Measurements from ENCODE around the gene PTMA.

Gene PTMA

GRCh38 chr2:231677632-231678104 lies 30.7 kb upstream of the PTMA start:
- peak; percentile 78 for DNase-seq

DNA sequence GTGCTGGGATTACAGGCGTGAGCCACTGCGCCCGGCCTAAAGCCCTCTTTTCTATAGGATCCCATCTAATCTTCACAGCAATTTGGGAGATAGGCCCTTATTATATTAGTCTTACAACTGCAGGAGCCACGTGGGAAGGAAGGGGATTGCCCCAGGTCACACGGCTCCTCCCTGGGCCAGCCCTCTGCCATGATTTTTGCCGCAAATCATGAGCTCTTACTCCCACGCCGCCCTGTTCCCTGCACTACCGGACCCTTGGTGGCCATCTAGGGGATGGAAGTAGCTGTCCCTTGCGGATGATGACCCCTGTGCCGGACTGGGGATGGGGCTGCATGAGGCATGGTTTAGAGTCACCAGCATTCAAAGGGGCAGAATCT lies 28.4 kb upstream of the PTMA start:
- DNase-seq, result no peak

- no peak for DNase-seq
These were observed 27.9 kb upstream of the PTMA start for GRCh38 chr2:231680285-231680991.

GRCh38 chr2:231680992-231681852 lies 27.1 kb upstream of the PTMA start:
- DNase-seq, result no peak

DNA sequence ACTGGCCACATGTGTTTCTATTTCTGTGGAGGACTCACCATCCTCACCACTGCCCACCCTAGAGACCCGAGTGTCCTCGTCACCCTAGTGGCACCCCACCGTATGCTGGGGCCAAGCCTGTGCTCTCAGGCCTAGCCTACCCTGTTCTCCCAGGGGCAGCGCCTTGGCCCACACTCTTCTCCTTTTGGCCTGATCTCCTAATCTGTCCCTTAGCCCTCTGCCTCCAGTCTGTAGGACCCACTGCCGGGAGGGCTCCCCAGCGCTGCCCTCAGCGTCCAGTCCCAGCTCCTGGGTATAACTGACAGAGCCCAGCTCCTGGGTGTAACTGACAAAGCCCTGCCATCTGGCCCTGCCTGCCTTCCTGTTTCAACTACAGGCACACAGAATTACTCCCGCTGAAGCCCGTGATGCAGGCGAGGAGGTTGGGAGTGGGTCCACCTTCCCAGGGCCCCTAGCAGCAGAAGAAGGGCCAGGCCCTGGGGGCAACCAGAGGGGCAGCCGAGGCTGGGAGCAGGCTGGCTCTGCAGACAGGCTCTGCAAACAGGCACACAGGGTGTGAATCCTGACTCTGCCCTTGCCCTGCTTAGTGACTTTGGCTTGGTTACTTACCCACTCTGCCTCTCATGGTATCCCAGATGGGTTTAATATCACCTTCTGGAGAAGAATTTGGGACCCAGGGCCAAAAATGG lies 25.6 kb upstream of the PTMA start:
- DNase-seq, result no peak

GRCh38 chr2:231683292-231684235 lies 24.8 kb upstream of the PTMA start:
- DNase-seq, result no peak

DNA sequence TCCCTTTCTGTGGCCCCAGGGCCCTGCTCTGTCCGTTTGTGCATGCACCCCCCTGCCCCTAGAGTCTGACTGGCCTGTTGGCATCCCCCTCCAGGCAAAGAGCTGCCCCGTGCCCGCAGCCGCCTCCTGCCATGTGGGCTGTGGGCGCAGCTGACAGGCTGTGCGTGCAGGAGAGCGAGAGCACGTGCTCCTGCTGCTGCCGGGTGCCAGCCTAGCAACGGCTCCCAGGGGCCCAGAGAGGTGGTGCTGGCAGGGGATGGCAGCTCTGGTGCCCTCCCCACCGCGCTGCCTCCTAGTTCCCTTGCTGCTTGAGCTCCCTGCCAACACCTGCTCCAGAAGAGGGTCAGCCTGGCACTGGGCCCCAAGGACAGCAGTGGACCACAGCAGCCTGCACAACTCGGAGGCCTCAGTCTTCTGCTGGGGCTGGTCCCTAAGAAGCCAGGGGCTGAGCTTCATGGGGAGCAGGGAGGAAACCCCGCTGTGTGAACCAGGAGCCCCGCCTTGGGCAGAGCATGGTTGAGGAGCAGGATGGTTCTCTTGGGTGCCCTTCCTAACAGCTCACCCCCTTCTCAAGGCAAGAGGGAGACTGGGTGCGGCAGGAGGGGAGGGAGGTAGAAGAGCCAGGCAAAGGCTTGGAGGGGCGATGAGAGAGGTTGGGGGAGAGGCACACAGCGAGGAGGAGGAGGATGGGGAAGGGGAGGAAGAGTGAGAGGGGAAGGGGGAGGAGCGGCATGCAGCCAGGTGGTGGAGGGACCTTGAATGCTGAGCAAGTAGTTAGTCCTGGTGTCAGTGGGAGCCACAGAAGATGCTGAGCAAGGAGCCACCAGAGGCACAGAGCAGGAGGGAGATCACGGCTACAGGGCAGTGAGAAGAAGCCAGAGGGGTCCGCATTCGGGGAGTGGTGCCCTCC lies 23.8 kb upstream of the PTMA start:
- no peak for DNase-seq

DNA sequence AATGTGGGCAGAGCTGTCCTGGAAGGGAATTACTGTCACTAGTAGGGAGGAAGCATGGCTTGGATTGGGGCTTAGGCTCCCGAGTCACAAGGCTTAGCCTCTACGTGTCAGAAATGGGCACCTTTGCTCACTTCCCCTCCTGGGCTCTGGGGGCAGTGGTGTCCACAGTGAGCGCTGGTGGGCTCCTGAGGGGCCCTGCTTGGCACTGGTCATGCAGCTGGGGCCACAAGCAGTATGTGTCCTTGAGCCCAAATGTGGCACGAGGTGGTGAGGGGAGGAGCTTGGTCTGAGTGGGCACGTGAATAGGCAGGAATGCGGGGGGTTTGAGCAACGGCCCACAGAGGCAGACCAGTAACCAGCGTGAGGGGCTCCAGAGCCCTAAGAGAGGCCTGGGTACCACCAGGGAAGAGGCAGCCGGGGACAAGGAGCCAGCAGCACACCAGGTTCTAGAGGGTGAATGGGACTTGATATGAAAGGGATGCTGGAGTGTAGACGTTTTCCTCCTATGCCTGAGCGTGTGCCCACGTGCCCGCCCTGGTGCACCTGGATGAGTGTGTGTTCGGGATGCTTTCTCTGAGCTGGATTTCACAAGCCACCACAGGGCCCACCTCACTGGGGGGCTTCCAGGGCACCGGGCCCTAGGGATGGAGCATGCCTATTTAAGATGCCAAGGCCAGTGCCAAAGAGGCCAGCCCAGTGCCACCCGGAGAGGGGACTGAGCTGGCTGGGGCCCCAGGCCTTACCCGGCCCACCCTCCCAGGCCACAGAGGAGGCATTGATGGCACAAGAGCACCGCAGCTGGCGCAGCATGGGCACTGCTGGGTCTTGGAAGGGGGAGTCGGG lies 22.8 kb upstream of the PTMA start:
- no peak for DNase-seq

GRCh38 chr2:231686192-231687100 lies 21.9 kb upstream of the PTMA start:
- DNase-seq, result no peak

GRCh38 chr2:231687133-231687852 lies 21.0 kb upstream of the PTMA start:
- peak; percentile 77 for DNase-seq

DNA sequence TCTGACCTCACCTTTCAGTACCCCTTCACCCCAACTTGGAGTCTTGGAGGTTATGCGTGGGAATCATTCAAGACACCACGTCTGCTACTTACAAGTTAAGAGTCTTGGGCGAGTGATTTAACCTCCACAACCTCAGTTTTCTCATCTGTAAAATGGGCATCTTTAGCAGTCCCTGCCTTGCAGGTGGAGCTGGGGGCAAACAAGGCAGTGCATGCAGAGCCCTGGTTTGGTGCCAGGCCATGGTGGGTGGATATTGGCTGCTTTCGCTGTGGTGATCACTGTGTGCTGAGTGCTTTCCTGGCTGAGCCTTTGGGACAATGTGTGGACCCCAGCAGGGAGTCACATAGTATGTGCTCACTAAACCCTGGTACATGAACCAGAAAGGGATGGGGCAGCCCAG lies 20.4 kb upstream of the PTMA start:
- no peak for DNase-seq

DNA sequence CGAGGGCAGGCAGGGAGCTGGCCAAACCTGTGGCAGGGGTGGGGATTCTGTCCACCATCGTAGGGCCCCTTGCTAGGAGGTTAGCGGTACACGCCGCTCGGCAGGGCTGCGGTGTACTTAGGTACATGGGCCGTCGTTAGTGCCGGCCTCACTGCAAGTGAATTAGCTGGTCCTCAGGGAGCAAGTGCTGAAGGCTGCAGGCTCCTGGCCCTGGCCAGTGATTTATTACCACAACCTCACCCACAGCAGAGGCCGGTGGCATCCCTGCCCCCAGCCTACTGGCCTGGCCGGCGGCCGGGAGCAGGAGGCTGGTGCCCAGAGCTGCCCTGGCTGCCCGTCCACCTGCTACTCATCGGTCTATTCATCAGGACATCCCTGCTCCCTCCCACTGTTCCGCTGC lies 19.6 kb upstream of the PTMA start:
- no peak for DNase-seq

GRCh38 chr2:231689124-231689893 lies 19.0 kb upstream of the PTMA start:
- DNase-seq, result no peak

DNA sequence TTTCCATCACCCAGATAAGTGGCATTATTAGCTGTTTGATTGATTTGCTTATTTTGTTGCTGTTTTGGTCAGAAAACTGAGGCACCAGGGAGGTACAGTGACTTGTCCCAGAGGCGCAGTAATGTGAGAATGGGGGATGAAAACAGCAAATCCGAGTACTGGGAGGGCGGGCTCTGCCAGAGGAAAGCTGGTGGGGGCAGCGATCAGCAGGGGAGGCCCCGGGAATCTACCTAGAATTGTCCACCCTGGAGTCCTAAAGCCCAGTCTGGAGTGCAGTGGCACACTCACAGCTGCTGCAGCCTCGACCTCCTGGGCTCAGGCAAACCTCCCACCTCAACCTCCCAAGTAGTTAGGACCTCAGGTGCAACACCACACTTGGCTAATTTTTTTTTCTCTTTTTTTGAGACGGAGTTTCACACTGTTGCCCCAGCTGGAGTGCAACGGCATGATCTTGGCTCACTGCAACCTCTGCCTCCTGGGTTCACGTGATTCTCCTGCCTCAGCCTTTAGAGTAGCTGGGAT lies 17.0 kb upstream of the PTMA start:
- DNase-seq, result no peak

DNA sequence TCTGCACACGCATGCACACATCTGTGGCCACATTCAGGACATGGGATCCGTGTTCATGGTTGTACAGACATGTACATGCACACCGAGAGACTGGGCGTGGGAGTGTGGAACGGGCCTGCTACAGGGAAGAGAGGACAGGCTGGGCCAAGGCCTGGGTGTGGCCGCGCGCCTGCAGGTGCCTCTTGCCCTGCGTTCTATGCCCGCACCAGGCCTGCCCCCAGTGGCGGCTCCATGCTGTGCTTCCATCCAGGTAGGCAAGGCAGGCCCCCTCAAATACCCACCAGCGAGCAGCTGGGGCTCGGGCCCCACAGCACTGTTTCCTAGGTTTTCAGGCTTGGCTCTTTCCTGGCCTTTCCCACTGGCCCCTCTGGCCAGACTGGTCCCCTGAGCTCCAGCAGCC lies 15.5 kb upstream of the PTMA start:
- no peak for DNase-seq

DNA sequence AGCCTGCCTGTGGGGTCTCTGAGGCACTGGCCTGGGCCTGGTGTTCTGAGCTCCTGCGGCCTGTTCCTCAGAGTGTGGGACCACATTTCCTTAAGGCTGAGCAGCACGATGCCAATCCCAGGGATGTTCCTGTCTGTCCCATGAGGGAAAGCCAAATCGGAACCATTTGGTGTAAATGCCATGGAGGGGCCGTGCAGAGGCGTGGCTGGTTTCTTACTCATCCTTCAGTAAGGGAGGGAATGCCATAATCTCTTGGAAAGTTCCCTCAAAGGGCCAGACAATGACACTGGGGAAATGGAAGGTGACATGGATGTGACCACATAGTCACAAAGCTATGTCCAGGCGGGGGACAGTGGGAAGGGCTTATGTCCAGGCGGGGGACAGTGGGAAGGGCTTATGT lies 14.4 kb upstream of the PTMA start:
- DNase-seq, result no peak

DNA sequence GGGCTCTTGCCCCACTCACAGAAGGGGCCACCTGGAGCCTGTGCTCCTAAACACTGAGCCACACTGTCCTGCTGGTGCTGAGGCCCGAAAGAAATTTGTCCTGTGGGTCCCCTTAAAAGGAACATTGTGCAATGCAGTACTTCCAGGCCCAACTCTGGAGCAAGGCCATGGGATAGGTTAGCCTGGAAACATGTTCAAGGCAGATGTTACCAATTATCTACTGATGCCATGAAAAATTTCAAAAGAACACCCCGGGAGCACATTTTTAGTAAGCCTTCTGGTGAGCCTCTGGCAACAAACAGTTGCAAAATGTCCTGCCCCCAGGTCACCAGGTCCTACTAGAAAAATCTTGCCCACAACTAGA lies 12.3 kb upstream of the PTMA start:
- DNase-seq, result no peak

- no peak for DNase-seq
These were observed 9.3 kb upstream of the PTMA start for GRCh38 chr2:231699006-231699405.

Measured in activated naive CD4-positive, alpha-beta T cell treated with anti-CD3 and anti-CD28 coated beads, Interleukin-2, amount 50 U/mL, for 16 hours (primary cell).